ENCODE data around the gene ANAPC13. TPM values are rescaled to one million over a fixed set of nuclear protein-coding genes. Genes with fewer than 3 reads are reported as not detected.

Gene ANAPC13
- total RNA-seq, 3 donors from 2014 or later = 44.1 to 47.6 (median 47.1) TPM

DNA sequence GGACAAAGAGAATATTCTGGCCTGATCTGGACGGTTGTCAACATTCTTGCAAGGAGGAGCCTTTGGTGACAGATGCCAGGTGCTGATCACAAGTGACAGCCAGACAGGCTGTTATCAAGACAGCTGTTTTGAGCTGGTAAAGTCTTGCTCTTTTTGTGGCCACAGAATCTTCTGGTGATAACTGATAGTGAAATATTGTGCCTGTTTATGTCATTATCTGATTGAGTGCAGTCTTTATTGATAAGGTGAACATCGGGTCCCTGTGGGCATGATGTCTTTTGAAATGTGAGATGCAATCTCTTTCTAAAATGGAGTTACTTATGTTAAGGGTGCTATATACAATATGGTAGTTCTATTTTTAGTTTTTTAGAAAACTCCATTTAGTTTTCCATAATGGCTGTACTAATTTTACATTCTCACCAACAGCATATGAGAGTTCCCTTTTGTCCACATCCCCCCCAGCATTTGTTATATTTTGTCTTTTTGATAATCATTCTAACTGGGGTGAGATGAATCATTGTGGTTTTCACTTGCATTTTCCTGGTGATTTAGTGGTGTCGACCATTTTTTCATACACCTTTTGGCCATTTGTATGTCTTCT, 10.8 kb upstream of the ANAPC13 start:
- Mint-ChIP-seq H3K4me1 (ENCODE audit: low read depth) (peaks cover 53% of the 10 kb centered on the region), H3K9me3 (no peaks in the 10 kb centered on the region), H3K27me3 (ENCODE audit: low read depth) (no peaks in the 10 kb centered on the region), H3K36me3 (ENCODE audit: insufficient read depth) (peaks cover 47% of the 10 kb centered on the region), H3K4me3 (no peak overlapping the region)
- DNase-seq (no peak), ATAC-seq (peak; percentile 52 to 58)

DNA sequence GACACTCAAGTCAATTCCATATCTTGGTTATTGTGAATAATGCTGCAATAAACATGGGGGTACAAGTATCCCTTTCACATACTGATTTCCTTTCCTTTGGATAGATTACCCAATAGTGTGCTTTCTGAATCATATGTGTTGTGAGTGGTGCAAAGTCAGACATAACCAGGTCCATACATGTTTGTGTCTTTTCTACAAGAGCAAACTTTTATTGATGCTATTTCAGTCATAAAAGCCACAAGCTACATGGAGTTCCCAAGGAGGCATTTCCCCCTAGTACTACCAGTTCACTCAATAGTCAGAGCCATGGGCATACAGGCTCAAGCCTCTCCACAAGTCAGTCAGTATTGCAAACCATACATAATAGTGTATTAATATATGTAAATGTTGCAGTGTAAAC, 10.2 kb upstream of the ANAPC13 start:
- no peaks in the 10 kb centered on the region for H3K9me3 Mint-ChIP-seq
- H3K27me3 Mint-ChIP-seq (ENCODE audit: low read depth) = no peaks in the 10 kb centered on the region
- DNase-seq (no peak), ATAC-seq (no peak)
- H3K4me3 Mint-ChIP-seq = no peak overlapping the region
- peaks cover 51% of the 10 kb centered on the region for H3K4me1 Mint-ChIP-seq (ENCODE audit: low read depth)
- peaks cover 41% of the 10 kb centered on the region for H3K36me3 Mint-ChIP-seq (ENCODE audit: insufficient read depth)

GRCh38 chr3:134494495-134494894, 8.7 kb upstream of the ANAPC13 start:
- Mint-ChIP-seq H3K27me3 (ENCODE audit: low read depth) (no peaks in the 10 kb centered on the region), H3K36me3 (ENCODE audit: insufficient read depth) (peaks cover 30% of the 10 kb centered on the region), H3K9me3 (no peaks in the 10 kb centered on the region), H3K4me3 (no peak overlapping the region), H3K4me1 (ENCODE audit: low read depth) (peaks cover 44% of the 10 kb centered on the region)
- DNase-seq (no peak), ATAC-seq (no peak)

DNA sequence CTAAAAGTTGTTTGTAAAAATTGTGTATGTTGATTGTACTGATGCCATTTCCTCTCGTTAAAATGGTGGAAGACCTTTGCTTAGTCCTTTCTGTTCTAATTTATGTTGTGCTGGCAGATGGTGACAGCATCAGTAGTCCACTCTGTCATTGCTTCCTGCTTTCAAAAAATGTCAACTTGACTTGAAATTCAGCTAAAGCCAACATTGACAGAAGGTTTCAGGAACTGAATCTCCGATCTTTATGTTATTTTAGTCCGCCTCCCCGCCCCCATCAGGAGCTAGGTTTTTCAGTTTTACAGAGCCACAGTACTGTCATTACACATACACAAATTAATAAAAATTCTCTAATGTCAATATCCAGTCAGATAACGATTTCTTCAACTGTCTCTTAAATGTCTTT, 1.6 kb upstream of the ANAPC13 start:
- Mint-ChIP-seq H3K36me3 (ENCODE audit: insufficient read depth) (peaks cover 7% of the 10 kb centered on the region), H3K4me3 (peak overlapping the region; percentile 95), H3K4me1 (ENCODE audit: low read depth) (peaks cover 49% of the 10 kb centered on the region), H3K9me3 (no peaks in the 10 kb centered on the region), H3K27me3 (ENCODE audit: low read depth) (no peaks in the 10 kb centered on the region)
- ATAC-seq (no peak), DNase-seq (no peak)

DNA sequence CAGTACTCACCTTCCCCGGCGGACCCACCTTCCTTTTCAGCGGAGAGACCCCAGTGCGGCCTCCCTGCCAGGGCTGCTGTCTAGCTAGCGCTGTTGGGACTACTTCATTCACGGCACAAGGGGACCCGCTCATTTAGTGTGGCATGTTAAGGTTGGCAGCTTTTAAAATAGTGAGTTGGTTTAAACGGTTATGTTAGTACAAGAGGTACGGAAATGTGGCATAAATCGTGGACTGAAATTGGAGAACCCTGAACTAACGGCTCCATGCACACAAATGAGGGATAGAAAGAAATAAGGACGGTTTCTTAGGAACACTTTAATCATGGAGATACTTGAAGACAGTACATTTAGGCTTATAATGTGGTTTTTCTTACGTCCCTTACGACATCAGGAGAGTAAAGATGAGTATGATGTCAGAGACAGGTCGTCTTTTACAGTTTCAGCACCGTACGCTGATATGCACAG, 824 bp upstream of the ANAPC13 start:
- H3K9me3 Mint-ChIP-seq = no peaks in the 10 kb centered on the region
- DNase-seq (no peak), ATAC-seq (peak; percentile 21 to 22)
- H3K4me3 Mint-ChIP-seq = peak overlapping the region; percentile 95
- no peaks in the 10 kb centered on the region for H3K27me3 Mint-ChIP-seq (ENCODE audit: low read depth)
- H3K4me1 Mint-ChIP-seq (ENCODE audit: low read depth) = peaks cover 49% of the 10 kb centered on the region
- H3K36me3 Mint-ChIP-seq (ENCODE audit: insufficient read depth) = peaks cover 12% of the 10 kb centered on the region

- Mint-ChIP-seq H3K36me3 (ENCODE audit: insufficient read depth) (peaks cover 19% of the 10 kb centered on the region), H3K4me3 (peak overlapping the region; percentile 95), H3K9me3 (no peaks in the 10 kb centered on the region), H3K4me1 (ENCODE audit: low read depth) (peaks cover 47% of the 10 kb centered on the region), H3K27me3 (ENCODE audit: low read depth) (no peaks in the 10 kb centered on the region)
- DNase-seq (peak; percentile 87), ATAC-seq (peak; percentile 2 to 3)
Observed at GRCh38 chr3:134485075-134485717, 589 bp downstream of the ANAPC13 start.

GRCh38 chr3:134483195-134483900, 2.4 kb downstream of the ANAPC13 start:
- H3K36me3 Mint-ChIP-seq (ENCODE audit: insufficient read depth) = peaks cover 26% of the 10 kb centered on the region
- DNase-seq (no peak), ATAC-seq (no peak)
- H3K27me3 Mint-ChIP-seq (ENCODE audit: low read depth) = no peaks in the 10 kb centered on the region
- no peaks in the 10 kb centered on the region for H3K9me3 Mint-ChIP-seq
- H3K4me1 Mint-ChIP-seq (ENCODE audit: low read depth) = peaks cover 41% of the 10 kb centered on the region
- peak overlapping the region; percentile 95 for H3K4me3 Mint-ChIP-seq

GRCh38 chr3:134482622-134483021, 3.2 kb downstream of the ANAPC13 start:
- H3K4me3 Mint-ChIP-seq = no peak overlapping the region

DNA sequence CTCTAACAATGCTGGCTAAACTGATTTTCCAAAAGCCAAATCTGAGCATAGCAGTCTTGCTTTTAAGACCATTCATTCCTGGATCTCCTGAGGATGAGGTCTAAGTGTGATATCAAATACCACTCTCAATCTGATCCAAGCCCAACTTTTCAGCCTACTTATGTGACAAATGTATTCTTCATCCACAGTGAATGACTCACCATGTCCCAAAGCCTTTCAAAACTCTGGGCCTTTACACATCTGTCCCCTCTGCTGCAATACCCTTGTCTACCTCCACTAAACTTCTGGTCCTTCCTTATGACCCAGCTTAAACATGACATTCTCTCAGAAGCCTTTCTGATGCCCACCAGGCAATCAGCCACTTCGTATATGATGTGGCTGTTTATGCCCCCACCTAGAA, 4.6 kb downstream of the ANAPC13 start:
- Mint-ChIP-seq H3K27me3 (ENCODE audit: low read depth) (no peaks in the 10 kb centered on the region), H3K4me3 (no peak overlapping the region), H3K36me3 (ENCODE audit: insufficient read depth) (peaks cover 31% of the 10 kb centered on the region), H3K4me1 (ENCODE audit: low read depth) (peaks cover 24% of the 10 kb centered on the region), H3K9me3 (no peaks in the 10 kb centered on the region)
- ATAC-seq (no peak), DNase-seq (no peak)

More at GRCh38 chr3:134482622-134483021, 3.2 kb downstream of the ANAPC13 start:
- H3K4me1 Mint-ChIP-seq (ENCODE audit: low read depth) = peaks cover 34% of the 10 kb centered on the region
- ATAC-seq (no peak), DNase-seq (no peak)
- H3K27me3 Mint-ChIP-seq (ENCODE audit: low read depth) = no peaks in the 10 kb centered on the region
- no peaks in the 10 kb centered on the region for H3K9me3 Mint-ChIP-seq
- peaks cover 28% of the 10 kb centered on the region for H3K36me3 Mint-ChIP-seq (ENCODE audit: insufficient read depth)

GRCh38 chr3:134480546-134480945, 5.2 kb downstream of the ANAPC13 start:
- peaks cover 24% of the 10 kb centered on the region for H3K4me1 Mint-ChIP-seq (ENCODE audit: low read depth)

DNA sequence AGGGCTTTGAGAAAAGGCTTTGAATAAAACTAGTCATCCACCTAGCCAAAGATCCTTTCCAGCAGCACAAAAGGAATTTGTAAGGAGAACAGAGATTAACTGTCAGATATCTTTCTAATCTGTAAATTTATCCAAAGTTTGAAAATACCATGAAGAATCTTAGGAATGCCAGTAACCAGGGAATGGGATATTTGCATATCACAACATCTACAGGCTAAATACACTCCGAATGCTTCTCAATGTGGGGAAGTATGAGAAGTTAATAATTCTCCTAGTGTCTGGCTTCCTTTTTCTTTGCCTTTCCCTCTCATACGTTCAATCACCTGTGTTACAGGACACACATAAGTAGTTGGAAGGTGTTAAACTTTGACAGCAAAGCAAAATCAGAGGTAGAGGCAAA, 7.8 kb downstream of the ANAPC13 start:
- Mint-ChIP-seq H3K4me3 (no peak overlapping the region), H3K27me3 (ENCODE audit: low read depth) (no peaks in the 10 kb centered on the region), H3K4me1 (ENCODE audit: low read depth) (peaks cover 5% of the 10 kb centered on the region), H3K9me3 (no peaks in the 10 kb centered on the region), H3K36me3 (ENCODE audit: insufficient read depth) (peaks cover 27% of the 10 kb centered on the region)
- DNase-seq (no peak), ATAC-seq (no peak)

More at GRCh38 chr3:134480546-134480945, 5.2 kb downstream of the ANAPC13 start:
- Mint-ChIP-seq H3K27me3 (ENCODE audit: low read depth) (no peaks in the 10 kb centered on the region), H3K9me3 (no peaks in the 10 kb centered on the region), H3K4me3 (no peak overlapping the region), H3K36me3 (ENCODE audit: insufficient read depth) (peaks cover 31% of the 10 kb centered on the region)
- ATAC-seq (no peak), DNase-seq (no peak)

GRCh38 chr3:134477002-134477401, 8.8 kb downstream of the ANAPC13 start:
- peaks cover 24% of the 10 kb centered on the region for H3K36me3 Mint-ChIP-seq (ENCODE audit: insufficient read depth)
- H3K4me3 Mint-ChIP-seq = no peak overlapping the region
- H3K4me1 Mint-ChIP-seq (ENCODE audit: low read depth) = no peaks in the 10 kb centered on the region
- DNase-seq (no peak), ATAC-seq (no peak)
- H3K9me3 Mint-ChIP-seq = no peaks in the 10 kb centered on the region
- H3K27me3 Mint-ChIP-seq (ENCODE audit: low read depth) = no peaks in the 10 kb centered on the region

GRCh38 chr3:134476306-134476705, 9.5 kb downstream of the ANAPC13 start:
- H3K4me1 Mint-ChIP-seq (ENCODE audit: low read depth) = no peaks in the 10 kb centered on the region
- no peak for ATAC-seq
- no peaks in the 10 kb centered on the region for H3K27me3 Mint-ChIP-seq (ENCODE audit: low read depth)
- no peaks in the 10 kb centered on the region for H3K9me3 Mint-ChIP-seq
- H3K36me3 Mint-ChIP-seq (ENCODE audit: insufficient read depth) = peaks cover 22% of the 10 kb centered on the region
- H3K4me3 Mint-ChIP-seq = no peak overlapping the region
- DNase-seq = no peak

- no peak for ATAC-seq
Observed at GRCh38 chr3:134474956-134475355, 10.8 kb downstream of the ANAPC13 start.

More at GRCh38 chr3:134474956-134475355, 10.8 kb downstream of the ANAPC13 start:
- Mint-ChIP-seq H3K36me3 (ENCODE audit: insufficient read depth) (peaks cover 14% of the 10 kb centered on the region), H3K4me1 (ENCODE audit: low read depth) (no peaks in the 10 kb centered on the region), H3K27me3 (ENCODE audit: low read depth) (no peaks in the 10 kb centered on the region), H3K4me3 (no peak overlapping the region), H3K9me3 (no peaks in the 10 kb centered on the region)
- no peak for DNase-seq
